NCI-H2196 (cell line): ENCODE data around the gene TMED10.
"Not testable (repeated sequence)": the region's sequence is repeated elsewhere in the genome, so short reads cannot be mapped to it uniquely, and the experiment has no call there.

Experiments used
- DNase-seq: peaks from one replicate; lab custom pipeline; 2025; ENCODE audit not compliant: unreplicated experiment; lab: John Stamatoyannopoulos, UW

Gene TMED10

DNA sequence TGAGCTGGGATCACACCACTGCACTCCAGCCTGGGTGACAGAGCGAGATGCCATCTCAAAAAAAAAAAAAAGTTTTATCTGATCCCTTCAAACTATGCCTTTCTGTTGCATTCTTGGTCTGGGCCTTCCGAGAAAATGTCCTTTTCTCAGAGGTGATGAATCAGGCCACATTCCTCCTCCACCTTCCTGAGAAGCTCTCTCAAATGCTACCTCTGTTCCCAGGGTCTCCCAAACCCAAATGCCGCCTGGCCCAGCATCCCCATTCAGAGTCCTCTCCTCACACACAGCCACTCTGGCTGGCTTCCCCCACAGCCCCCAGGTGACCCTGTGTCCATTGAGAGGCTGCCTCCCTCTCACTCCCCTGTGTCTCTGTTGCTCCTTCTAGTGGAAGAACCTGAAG is 19.7 kb upstream of the TMED10 start:
- no peak for DNase-seq

DNA sequence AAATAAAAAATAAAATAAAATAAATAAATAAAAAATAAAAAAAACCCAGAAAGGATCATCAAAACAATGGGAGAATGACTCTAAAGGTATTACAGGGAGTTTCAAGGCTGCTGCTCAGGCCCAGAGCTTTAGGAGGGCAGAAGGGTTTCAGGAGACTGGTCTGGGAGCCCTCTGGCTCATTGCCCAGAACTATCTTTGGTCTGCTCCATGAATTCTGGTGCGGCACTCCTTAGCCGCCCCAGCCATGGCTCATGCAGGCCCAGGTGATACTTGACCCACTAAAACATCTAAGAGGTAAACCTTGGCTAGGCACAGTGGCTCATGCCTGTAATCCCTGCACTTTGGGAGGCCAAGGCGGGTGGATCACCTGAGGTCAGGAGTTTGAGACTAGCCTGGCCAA is 14.7 kb upstream of the TMED10 start:
- peak; percentile 20 for DNase-seq

DNA sequence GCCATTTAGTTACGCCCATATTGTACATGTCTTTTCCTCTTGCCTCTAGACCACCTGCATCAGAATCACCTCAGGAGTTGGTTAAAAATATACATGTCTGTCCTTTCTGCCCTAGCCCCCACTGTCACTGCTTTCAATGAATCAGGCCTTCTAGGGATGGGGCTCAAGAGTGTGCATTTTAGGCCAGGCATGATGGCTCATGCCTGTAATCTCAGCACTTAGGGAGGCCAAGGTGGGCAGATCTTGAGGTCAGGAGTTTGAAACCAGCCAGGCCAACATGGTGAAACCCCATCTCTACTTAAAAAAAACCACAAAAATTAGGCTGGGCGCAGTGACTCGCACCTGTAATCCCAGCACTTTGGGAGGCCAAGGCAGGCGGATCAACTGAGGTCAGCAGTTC is 13.6 kb upstream of the TMED10 start:
- DNase-seq: no peak

DNA sequence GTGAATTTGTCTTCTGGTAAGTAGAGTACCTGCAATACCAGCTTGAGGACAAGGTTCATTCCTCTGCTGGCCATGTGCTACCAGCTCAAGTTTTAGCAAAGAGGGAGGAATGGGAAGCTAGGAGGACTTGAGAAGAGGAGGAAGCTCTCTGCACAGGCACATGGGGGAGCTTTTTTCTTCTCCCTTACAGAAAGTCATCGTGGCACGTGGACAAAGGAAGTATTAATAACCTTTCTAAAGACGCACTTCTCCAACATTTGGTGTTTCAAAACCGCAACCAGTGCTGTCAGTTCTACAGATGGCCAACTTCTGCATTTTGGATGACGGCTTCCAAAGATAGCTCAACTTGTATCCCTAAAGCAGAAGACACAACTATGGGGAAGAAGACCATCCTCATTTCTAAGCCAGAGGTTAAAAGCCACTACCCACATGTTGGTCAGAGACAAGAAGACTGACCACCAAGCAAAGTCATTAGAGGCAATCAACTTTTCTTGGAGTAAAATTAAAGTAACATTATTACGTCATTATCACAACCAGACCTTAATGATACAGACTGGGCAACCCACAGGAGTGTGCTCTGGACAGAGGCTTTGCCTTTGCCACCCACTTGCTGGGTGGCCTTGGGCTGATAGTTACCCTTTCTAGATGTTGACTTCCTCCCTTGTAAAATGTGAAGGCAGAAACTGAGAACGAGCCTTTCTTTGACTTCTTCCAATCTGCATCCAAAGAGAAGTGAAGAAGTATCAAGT is 12.3 kb upstream of the TMED10 start:
- DNase-seq: no peak

DNA sequence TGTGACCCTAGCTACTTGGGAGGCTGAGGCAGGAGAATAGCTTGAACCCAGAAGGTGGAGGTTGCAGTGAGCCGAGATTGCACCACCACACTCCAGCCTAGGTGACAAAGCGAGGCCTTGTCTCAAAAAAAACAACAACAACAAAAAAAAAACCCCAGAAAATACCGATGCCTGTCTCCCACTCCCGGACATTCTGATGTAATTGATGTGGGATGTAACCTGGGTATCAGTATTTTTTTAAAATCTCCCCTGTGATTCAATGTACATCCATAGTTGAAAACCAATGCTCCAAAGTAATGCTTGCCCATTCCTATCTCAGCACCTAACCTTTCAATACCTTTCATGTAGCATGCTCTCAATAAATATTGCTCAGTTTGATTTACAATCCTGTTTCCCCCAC is 11.7 kb upstream of the TMED10 start:
- DNase-seq: no peak

DNA sequence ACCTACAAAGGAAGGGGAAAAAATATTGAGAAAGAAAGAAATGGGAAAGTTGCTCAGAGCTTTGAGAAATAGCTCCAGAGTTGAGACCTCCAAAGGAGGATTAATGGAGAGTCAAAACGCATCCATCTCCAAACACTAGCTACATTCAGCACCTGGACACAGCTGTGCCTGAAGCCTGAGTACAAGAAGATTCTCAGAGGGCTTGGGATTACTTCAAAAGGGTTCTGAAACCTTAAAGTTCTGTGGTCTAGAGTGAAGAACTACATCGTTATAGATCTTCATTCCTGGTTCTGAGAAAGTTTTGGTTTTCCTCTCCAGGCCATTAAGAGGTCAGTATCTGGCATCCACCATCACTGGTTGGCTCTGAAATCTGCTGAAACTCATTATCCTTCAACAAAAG is 10.5 kb upstream of the TMED10 start:
- no peak for DNase-seq

DNA sequence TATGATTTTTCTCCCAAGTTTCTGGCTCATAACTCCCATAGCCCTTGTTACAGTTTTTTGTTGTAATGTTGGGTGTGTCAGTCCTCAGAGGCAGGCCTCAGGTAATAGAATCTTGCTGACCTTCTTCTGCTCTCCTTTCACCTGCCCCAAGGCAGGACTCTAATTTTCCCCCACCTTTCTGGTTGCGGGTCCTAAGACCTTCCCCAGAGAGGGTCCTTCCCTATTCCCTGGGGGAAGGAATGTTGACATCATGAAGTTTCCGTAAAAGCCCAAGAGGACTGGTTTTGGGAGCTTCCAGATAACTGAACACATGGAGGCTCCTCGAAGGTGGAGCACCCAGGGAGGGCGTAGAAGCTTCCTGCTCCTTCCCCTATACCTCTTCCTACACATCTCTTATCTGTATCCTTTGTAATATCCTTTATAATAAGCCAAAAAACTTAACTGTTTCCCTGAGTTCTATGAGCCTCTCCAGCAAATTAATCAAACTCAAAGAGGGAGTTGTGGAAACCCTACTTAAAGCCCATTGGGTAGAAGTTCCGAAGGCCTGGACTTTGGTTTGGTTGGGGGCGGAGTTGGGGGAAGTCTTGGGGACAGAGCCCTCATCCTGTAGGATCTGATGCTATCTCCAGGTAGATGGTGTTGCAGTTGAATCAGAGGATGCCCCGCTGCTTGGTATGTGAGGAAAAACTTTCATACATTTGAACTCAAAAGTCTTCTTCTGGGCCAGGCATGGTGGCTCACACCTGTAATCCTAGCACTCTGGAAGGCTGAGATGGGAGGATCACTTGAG is 9.0 kb upstream of the TMED10 start:
- no peak for DNase-seq

DNA sequence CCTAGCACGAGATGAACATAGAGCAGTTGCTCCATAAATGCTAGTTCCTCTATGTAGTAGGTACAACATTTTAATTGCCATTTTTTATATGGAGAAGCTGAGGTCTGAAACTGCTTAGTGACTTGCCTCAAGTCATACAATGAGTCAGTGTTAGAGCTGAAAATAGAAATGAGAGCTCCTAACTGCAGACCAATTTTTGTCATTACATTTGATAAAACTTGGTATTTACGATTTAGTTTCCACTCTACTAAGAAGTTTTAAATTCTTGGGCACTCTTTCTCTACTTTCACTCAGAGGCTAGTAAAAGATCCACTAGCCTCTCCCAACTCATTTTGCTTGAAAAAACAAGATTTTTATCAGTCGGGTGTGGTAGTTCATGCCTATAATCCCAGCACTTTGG is 8.1 kb upstream of the TMED10 start:
- no peak for DNase-seq

DNA sequence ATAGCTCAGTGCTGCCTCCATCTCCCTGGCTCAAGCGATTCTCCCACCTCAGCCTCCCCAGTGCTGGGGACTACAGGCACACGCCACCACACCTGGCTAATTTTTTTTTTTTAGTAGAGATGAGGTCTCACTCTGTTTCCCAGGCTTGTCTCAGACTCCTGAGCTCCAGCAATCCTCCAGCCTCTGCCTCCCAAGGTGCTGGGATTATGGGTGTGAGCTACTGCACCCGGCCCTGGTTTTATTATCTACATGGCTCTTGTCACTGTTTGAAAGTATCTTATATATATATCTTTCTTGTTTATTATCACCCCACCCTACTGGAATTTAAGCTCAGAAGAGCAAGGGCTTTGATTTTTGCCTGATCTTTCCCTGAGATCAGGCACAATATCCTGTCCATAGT is 7.6 kb upstream of the TMED10 start:
- no peak for DNase-seq

DNA sequence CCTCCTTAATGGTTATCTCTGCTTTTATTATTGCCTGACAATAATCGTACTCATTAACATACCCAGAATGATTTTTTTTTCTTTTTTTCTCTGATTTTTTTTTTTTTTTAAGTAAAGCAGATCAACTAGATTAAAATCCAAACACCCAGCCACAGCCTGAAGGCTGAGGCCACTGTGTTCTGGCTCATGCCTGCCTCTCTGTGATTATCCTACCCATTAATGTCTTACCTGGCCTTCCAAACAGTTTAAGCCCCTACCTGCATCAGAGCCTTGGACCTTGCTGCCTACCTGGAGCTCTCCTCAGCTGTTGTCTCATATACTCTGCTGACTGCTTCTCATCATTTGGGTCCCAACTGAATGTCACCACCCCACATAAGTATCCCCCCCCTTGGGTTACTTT is 6.8 kb upstream of the TMED10 start:
- DNase-seq: no peak

DNA sequence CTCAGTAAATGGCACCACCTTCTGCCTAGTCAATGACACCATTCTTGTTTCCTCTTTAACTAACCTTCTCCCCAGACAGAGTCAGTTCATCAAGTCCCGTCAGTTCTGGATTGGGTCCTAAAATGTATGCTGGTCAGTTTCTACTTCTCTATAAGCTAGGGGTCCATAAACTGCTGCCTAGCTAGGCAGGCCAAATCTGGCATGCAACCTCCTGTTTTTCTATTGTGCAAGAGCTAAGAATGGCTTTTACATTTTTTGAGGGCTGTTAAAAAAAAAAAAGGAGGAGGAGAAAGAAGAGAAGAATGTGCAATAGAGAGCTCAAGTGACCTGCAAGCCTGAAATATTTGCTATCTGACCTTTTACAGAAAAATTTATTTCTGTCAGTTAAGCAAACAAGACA is 6.4 kb upstream of the TMED10 start:
- DNase-seq: no peak

DNA sequence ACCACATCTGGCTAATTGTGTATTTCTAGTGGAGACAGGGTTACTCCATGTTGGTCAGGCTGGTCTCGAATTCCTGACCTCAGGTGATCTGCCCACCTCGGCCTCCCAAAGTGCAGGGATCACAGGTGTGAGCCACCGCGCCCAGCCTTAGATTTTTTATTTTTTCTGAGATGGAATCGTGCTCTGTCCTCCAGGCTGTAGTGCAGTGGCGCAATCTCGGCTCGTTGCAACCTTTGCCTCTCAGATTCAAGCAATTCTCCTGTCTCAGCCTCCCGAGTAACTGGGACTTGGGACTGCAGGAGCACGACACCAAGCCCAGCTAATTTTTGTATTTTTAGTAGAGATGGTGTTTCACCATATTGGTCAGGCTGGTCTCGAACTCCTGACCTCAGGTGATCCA is 5.8 kb upstream of the TMED10 start:
- DNase-seq: not testable (repeated sequence)

DNA sequence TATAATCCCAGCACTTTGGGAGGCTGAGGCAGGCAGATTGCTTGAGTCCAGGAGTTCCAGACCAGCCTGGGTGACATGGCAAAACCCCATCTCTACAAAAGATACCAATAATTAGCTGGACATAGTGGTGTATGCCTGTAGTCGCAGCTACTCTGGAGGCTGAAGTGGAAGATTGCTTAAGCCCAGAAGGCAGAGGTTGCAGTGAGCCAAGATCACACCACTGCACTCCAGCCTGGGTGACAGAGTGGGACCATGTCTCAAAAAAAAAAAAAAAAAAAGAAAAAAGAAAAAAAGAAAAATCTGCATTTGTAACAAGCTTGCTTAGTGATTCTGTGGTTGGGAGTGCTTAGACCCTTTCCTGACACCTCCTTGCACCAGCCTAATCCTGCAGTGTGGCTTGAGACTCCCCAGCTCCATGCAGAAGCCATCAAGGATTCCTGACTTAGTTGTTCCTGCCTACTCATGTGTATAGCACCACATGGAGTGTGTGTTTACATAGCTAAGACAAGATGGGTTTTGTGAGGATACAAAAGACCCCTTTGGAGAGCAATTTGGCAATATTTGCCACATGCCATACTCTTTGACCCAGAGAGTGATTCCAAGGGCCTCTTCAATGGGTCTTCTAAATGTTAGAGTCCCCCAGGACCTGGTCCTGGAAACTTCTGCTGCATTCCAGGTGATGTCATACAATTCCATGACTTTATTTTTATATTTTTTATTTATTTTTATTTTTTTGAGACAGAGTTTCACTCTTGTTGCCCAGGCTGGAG is 5.1 kb upstream of the TMED10 start:
- no peak for DNase-seq

DNA sequence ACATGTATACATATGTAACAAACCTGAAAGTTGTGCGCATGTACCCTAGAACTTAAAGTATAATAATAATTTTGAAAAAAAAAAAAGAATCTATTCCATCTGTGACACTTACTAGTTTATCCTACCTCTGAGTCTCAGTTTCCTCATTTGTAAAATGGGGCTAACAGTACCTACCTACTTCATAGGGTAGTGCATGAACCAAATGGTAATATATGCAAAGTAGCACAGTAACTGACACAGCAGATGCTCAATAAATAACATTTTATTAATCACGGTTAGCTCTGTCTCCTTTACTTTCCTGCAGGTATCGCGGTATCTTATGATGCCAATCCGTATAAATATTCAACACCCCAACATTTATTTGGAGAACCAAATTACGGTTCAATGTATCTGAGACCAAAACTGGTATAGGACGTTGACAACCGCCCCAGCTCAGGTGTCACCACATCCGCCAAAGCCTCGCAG is 703 bp downstream of the TMED10 start:
- DNase-seq: no peak

DNA sequence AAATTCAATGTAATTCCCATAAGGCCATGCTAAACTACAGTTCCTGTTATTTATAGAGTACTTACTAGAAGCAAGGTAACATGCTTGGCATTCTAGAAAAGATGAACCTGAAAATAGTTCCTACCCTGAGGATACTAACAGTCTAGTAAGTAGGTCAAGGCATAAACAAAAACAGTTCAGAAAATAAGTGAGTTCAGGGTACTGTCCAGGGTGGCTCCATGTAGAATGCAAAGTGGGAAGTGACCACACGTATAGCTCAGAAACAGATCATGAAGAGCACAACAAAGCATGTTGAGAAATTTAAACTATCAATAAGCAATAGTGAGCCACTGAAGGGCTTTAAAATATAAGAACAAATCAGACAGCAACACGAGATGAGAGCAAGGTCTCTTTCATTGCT is 2.3 kb downstream of the TMED10 start:
- no peak for DNase-seq

DNA sequence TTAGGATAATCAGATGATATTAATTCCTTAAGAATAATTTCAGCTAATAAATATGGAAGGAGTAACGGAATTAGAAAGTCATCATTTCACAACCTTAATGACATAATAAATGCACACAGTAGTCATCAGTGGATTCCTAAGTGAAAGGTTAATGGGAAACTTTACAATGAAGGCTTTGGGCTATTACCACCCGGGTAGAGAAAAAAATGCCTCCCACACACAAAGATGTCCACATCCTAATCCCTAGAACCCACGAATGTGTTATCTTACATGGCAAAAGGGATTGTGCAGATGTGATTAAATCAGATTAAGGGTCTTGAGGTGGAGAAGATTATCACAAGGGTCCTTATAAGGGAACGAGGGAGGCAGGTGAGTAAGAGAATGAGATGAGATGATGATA is 5.6 kb downstream of the TMED10 start:
- no peak for DNase-seq

DNA sequence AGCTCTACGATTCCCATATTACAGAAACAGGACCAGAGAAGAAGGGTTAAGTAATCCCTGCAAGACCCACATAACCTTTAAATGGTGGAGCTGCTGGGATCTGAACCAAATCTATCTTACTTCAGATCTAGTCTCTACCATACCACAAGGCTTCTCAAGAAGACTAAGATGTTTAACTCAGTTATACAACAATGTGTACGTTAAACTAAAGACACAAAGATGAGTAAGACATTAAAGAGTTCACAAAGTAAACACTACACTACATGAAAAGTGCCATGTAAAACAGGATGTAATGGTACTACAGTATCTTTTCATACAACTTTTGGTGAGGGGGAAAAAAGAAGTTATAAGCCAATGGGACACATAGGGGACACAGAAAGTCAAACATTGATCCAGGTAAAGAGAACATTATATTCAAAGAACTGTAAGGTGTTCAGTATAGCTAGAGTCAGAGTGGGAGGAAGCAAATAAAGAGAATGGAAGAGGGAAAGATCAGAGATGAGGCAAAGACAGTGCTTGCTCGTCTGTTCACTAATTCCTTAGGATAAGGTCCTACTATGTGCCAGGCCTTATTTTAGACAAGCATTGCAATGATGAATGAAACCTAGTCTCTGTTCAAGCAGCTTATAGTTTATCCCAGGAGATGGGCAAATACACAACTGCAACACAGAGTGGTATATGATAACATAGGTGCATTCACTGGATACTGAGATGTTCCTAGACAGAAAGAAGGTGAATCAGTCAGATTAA is 7.7 kb downstream of the TMED10 start:
- no peak for DNase-seq

DNA sequence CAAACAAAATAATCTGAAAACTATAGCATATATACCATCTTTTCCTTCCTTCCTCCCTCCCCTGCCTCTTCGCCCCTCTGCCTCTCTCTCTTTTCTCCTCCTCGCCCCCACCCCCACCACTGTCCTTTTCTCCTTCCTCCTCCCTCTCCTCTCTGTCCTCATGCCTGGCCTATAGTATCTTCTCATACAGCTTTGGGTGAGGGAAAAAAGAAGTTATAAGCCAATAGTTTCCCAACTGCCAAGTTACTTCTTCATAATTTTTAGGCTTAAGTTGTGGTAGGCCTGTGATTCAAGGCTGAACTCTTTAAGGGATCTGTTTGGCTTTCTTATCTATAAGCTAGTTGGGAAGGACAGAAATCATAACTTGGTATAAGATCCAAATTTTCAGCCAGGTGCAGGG is 9.1 kb downstream of the TMED10 start:
- no peak for DNase-seq

DNA sequence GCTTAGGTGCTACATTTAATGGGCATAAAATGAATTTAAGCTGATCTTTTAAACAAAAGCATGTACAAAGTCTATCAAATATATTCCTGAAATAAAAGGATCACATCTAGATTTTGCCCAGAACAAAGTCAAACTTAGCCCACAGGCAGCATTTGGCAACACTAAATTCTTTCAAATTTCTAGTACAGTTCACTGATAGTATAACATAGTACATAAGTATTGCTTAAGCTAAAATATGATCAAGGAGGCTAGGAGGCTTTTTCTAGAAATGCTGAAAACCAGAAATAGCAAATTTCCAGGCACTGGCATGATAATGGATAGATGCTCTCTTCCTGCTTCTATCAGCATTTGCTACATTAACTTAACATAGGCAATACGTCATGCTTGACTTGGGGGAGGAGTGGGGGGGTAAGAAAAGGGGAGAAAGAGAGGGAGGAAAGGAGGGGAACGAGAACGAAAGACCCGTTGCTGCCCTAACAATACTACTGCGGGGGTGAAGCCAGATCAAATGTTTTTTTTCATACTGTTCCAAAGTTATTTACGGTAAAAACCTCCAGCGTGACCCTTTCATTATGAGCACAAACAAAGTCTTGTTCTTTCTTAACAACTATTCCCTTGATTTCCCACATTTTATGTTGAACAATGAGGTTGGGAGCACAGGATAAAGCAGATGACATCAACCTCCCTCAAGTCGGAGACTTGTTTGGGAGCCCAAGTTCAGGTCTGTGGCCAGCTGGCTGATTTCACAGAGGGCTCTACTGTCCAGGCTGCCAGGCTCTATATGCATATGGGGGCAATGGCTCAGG is 10.6 kb downstream of the TMED10 start:
- no peak for DNase-seq

DNA sequence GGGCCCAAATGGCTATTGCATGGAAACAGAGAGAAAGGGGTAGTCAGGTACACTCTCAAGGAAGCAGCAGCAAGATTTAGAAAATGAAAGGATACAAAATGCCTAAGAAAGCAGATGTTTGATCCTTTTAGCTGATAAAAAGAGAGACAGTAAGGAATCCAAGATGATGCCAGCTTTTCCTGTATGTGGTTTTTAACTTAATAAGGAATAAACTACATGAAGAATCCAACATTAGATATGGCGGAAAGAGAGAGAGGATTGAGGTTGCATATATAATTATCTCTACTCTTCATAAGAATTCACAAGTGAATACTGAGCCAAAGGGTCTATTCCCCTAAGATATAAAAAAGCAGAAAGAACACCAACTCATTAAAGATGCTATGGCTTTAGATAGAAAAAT is 11.6 kb downstream of the TMED10 start:
- DNase-seq: no peak
